OCI-LY3 (cell line): ENCODE results near the gene PTBP1.

Experiments
- CTCF ChIP-seq: fragments of 200-600, 300-600 bp; sonication (generic); IDR thresholded peaks from 2 replicates; pipeline ENCODE4 v1.5.1; 2014; ENCODE audit warnings: antibody characterized with exemption, low read length, low read depth
- EZH2phosphoT487 ChIP-seq: fragments of 200-600 bp; shearing (Covaris generic); IDR thresholded peaks from 2 replicates; pipeline ENCODE4 v1.6.1; 2018; ENCODE audit warnings: antibody characterized with exemption, mixed run types, low read depth

DNA sequence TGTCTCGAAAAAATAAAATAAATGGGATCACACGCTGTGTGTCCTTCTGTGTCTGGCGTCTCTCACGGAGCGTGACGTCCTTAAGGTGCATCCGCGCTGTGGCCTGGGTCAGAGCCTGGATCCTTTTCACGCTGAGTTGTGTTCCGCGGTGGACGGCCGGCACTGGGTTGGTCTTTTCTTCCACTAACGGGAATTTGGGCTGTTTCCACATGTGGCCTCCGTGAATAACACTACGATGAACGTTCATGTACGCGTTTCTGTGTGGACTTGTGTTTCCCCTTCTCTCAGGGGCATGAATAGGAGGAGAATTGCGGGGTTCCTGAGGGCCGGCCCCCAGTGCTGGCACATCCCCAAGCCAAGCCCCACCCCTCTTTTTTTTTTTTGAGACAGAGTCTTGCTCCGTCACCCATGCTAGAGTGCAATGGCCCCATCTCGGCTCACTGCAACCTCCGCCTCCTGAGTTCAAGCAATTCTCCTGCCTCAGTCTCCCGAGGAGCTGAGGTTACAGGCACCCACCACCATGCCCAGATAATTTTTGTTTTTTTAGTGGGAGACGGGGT, 6.2 kb upstream of the PTBP1 start:
- TF ChIP-seq CTCF (no peak), EZH2phosphoT487 (no peak)
